ENCODE measurements around the gene ITSN2. TPM values are rescaled to one million over a fixed set of nuclear protein-coding genes. Genes with fewer than 3 reads are reported as not detected.

The ITSN2 gene
- total and polyA plus RNA-seq, 4 donors, result 34.3 to 77.2 (median 54.5) TPM

DNA sequence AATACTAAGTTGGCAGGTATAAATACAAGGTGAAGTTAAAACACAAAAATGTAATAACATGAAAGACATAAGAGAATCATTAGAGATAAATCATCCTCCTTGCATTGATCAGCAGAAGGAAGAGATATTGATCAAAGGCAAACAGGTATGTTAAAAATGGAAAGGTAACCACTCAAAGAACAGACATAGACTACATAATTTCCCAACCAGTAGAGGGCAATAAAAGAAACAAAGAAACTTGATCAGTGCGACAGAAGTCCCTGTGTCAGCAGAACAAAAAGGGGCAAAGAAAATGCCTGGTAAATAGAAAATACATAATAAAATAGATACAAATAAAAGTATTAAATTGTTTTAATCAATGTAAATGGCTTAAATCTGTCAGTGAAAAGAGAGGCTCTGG lies 131.9 kb downstream of the ITSN2 start:
- TF ChIP-seq, protein P1, sequence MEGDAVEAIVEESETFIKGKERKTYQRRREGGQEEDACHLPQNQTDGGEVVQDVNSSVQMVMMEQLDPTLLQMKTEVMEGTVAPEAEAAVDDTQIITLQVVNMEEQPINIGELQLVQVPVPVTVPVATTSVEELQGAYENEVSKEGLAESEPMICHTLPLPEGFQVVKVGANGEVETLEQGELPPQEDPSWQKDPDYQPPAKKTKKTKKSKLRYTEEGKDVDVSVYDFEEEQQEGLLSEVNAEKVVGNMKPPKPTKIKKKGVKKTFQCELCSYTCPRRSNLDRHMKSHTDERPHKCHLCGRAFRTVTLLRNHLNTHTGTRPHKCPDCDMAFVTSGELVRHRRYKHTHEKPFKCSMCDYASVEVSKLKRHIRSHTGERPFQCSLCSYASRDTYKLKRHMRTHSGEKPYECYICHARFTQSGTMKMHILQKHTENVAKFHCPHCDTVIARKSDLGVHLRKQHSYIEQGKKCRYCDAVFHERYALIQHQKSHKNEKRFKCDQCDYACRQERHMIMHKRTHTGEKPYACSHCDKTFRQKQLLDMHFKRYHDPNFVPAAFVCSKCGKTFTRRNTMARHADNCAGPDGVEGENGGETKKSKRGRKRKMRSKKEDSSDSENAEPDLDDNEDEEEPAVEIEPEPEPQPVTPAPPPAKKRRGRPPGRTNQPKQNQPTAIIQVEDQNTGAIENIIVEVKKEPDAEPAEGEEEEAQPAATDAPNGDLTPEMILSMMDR (IDR thresholded peaks at IDR 0.05; ENCODE audit: control extremely low read depth, extremely low read depth), result peak; percentile 10
- H3K4me3 ChIP-seq, result no peak overlapping the region
- ATAC-seq (ENCODE audit: insufficient read depth, low FRiP score), result no peak
- H3K9ac ChIP-seq (ENCODE audit: insufficient read depth in 1 of 2, low read length in 2 of 2), result no peak overlapping the region
- 50 to 69% methylated on average over 1 of the region's 1 CpG for WGBS, 2 donors
- no peaks in the 10 kb centered on the region for H3K9me3 ChIP-seq (ENCODE audit: control insufficient read depth in 4 of 4, insufficient read depth in 3 of 4, low read length in 3 of 4)
- no peaks in the 10 kb centered on the region for H3K27me3 ChIP-seq (ENCODE audit: control insufficient read depth in 3 of 3, insufficient read depth in 3 of 3, low read length in 2 of 3)
- no peak overlapping the region for H3K27ac ChIP-seq (ENCODE audit: low read depth in 1 of 2, low read length in 1 of 2)
- peak in 1 of 3 donors; percentile 16 for DNase-seq
- no peaks in the 10 kb centered on the region for H3K4me1 ChIP-seq (ENCODE audit: control insufficient read depth in 5 of 5, insufficient read depth in 5 of 5, low read length in 5 of 5)
- peaks cover 0 to 10% (median 0%) of the 10 kb centered on the region in 4 donors for H3K36me3 ChIP-seq (ENCODE audit: control insufficient read depth in 4 of 4, insufficient read depth in 4 of 4, low read length in 4 of 4)

DNA sequence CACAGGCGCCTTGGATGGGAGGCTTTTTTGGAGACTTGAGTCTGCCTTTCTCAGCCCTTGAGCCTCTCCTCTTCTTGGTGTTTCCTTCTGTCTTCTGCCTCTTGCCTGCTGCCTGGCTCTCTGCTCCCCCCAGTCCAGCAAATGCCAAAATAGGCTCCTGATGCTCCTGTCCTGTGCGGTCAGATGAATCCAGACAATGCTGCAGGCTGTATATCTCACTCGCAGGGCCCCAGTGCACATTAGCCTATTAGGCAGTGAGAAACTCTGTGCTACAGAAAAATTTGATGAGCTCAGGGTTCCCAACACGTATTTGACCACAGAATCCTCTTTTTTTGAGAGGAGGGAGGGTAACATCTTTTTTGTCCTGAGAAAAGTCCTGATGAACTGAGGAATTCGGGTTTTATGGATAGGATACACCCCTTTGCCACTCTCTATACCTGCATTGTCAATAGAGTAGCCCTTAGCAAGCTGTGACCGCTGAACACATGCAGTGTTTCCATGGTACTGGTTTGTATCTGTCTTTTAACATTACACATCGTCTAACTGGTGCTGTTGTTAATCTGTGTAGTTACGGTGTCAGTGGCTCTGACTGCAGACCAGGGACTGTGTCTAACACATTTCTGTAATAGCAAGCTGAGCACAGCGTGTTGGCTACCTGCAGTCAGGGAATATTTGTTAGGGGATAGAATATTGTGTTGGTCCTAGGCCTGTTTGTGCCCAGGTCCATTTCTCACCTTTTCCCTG lies 134.7 kb downstream of the ITSN2 start:
- Histone ChIP-seq H3K9me3 (ENCODE audit: control insufficient read depth in 4 of 4, insufficient read depth in 3 of 4, low read length in 3 of 4) (no peaks in the 10 kb centered on the region), H3K4me3 (no peak overlapping the region), H3K4me1 (ENCODE audit: control insufficient read depth in 5 of 5, insufficient read depth in 5 of 5, low read length in 5 of 5) (no peaks in the 10 kb centered on the region), H3K9ac (ENCODE audit: insufficient read depth in 1 of 2, low read length in 2 of 2) (no peak overlapping the region), H3K27ac (ENCODE audit: low read depth in 1 of 2, low read length in 1 of 2) (no peak overlapping the region), H3K36me3 (ENCODE audit: control insufficient read depth in 4 of 4, insufficient read depth in 4 of 4, low read length in 4 of 4) (peaks cover 0 to 13% (median under 1%) of the 10 kb centered on the region in 4 donors), H3K27me3 (ENCODE audit: control insufficient read depth in 3 of 3, insufficient read depth in 3 of 3, low read length in 2 of 3) (no peaks in the 10 kb centered on the region)
- no peak for ATAC-seq (ENCODE audit: insufficient read depth, low FRiP score)
- no peak for DNase-seq
- TF ChIP-seq, protein P1 (IDR thresholded peaks at IDR 0.05; ENCODE audit: control extremely low read depth, extremely low read depth), result no peak
- 95% methylated on average over 9 of the region's 9 CpGs for WGBS, 2 donors

DNA sequence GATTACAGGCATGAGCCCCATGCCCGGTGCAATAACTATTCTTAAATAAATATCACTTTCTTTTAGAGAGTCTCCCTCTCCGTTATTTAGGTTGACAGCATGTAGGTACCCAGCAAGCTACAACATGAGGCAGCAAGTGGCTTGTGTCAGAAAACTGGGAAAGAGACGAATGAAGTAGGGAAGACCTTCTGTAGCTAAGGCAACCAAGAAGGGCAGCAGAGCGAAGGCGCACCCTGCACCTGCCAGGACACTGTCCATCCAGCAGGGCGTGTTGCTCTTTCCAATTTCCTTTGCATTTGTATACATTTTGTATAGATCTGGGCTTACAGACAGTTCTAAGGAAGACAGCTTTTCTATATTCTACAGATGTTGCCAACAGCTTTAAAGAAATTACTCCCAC lies 137.4 kb downstream of the ITSN2 start:
- peaks cover 0 to 34% (median 1%) of the 10 kb centered on the region in 4 donors for H3K36me3 ChIP-seq (ENCODE audit: control insufficient read depth in 4 of 4, insufficient read depth in 4 of 4, low read length in 4 of 4)
- TF ChIP-seq, protein P1 (IDR thresholded peaks at IDR 0.05; ENCODE audit: control extremely low read depth, extremely low read depth), result no peak
- H3K27me3 ChIP-seq (ENCODE audit: control insufficient read depth in 3 of 3, insufficient read depth in 3 of 3, low read length in 2 of 3), result no peaks in the 10 kb centered on the region
- H3K4me3 ChIP-seq, result no peak overlapping the region
- H3K4me1 ChIP-seq (ENCODE audit: control insufficient read depth in 5 of 5, insufficient read depth in 5 of 5, low read length in 5 of 5), result no peaks in the 10 kb centered on the region
- ATAC-seq (ENCODE audit: insufficient read depth, low FRiP score) (no peak), DNase-seq (no peak)
- H3K9me3 ChIP-seq (ENCODE audit: control insufficient read depth in 4 of 4, insufficient read depth in 3 of 4, low read length in 3 of 4), result no peaks in the 10 kb centered on the region
- H3K9ac ChIP-seq (ENCODE audit: insufficient read depth in 1 of 2, low read length in 2 of 2), result no peak overlapping the region
- H3K27ac ChIP-seq (ENCODE audit: low read depth in 1 of 2, low read length in 1 of 2), result no peak overlapping the region
- WGBS, 2 donors, result 80 to 81% methylated on average over 6 of the region's 6 CpGs
